CD14-positive monocyte (primary cell): ENCODE measurements around the gene NCOR2. TPM values are rescaled to one million over a fixed set of nuclear protein-coding genes. Genes with fewer than 3 reads are reported as not detected.

Source experiments
- DNase-seq, 3 donors: peaks; one replicate each; pipeline ENCODE4 v3.0.0-alpha.2; 2011 to 2022
- H2AFZ ChIP-seq: 2 replicates; pipeline ENCODE4 v1.6.0; 2012; ENCODE audit warnings: mild to moderate bottlenecking, low read depth, low read length, inconsistent platforms; ENCODE audit not compliant: insufficient read depth, poor library complexity, severe bottlenecking
- H3K27ac ChIP-seq, 2 donors: 1 replicate in 1 of 2; 2 replicates in 1 of 2; pipeline ENCODE4 v1.5.1; 2012 to 2013; ENCODE audit warnings: low read length in 2 of 2, control low read depth in 1 of 2, inconsistent platforms in 1 of 2, low read depth in 1 of 2, mild to moderate bottlenecking in 1 of 2
- H3K27me3 ChIP-seq, 2 donors: one replicate each; pipeline versions ENCODE4 v1.6.0 to v1.6.1; 2011 to 2013; ENCODE audit warnings: low read length in 2 of 2; ENCODE audit not compliant: control insufficient read depth in 2 of 2, insufficient read depth in 2 of 2
- H3K36me3 ChIP-seq, 2 donors: replicated peaks in 1 of 2; 1 replicate in 1 of 2; 2 replicates in 1 of 2; pipeline versions ENCODE4 v1.5.1 to v1.6.1; 2012 to 2013; ENCODE audit warnings: low read length in 2 of 2, control low read depth in 1 of 2, inconsistent platforms in 1 of 2, mild to moderate bottlenecking in 1 of 2; ENCODE audit not compliant: insufficient read depth in 2 of 2, control insufficient read depth in 1 of 2
- H3K4me1 ChIP-seq, 2 donors: 1 replicate in 1 of 2; 2 replicates in 1 of 2; pipeline versions ENCODE4 v1.5.1 to v1.6.1; 2012 to 2013; ENCODE audit warnings: low read length in 2 of 2, control low read depth in 1 of 2, inconsistent platforms in 1 of 2, mild to moderate bottlenecking in 1 of 2, moderate library complexity in 1 of 2; ENCODE audit not compliant: insufficient read depth in 2 of 2, control insufficient read depth in 1 of 2
- H3K4me2 ChIP-seq: replicated peaks from 2 replicates; pipeline ENCODE3; 2012; ENCODE audit warnings: low read length, moderate library complexity, mild to moderate bottlenecking; ENCODE audit not compliant: poor library complexity, severe bottlenecking; ENCODE audit errors: extremely low read depth
- H3K4me3 ChIP-seq, 3 experiments: fragments of 200-600 bp in 1 of 3; sonication (generic) in 1 of 3; replicated peaks in 1 of 3; 1 replicate in 2 of 3; 2 replicates in 1 of 3; pipeline ENCODE4 v1.5.1; 2011 to 2013; ENCODE audit warnings: low read length in 3 of 3, mild to moderate bottlenecking in 3 of 3, control low read depth in 2 of 3, low read depth in 2 of 3, inconsistent platforms in 1 of 3, moderate library complexity in 1 of 3
- H3K79me2 ChIP-seq: 2 replicates; pipeline ENCODE4 v1.6.0; 2012; ENCODE audit warnings: mild to moderate bottlenecking, control low read depth, inconsistent platforms, low read length, moderate library complexity; ENCODE audit not compliant: insufficient read depth
- H3K9ac ChIP-seq: 2 replicates; pipeline ENCODE4 v1.6.0; 2017; ENCODE audit warnings: low read length, mild to moderate bottlenecking; ENCODE audit not compliant: insufficient read depth, poor library complexity, severe bottlenecking
- H3K9me3 ChIP-seq, 2 donors: replicated peaks in 1 of 2; 1 replicate in 1 of 2; 2 replicates in 1 of 2; pipeline versions ENCODE4 v1.5.1 to v1.6.1; 2012 to 2013; ENCODE audit warnings: low read length in 2 of 2, control low read depth in 1 of 2; ENCODE audit not compliant: control insufficient read depth in 1 of 2, insufficient read depth in 1 of 2
- H4K20me1 ChIP-seq: 2 replicates; pipeline ENCODE4 v1.6.0; 2012; ENCODE audit warnings: mild to moderate bottlenecking, low read length, control low read depth, moderate library complexity; ENCODE audit not compliant: insufficient read depth
- H3K27ac Mint-ChIP-seq, 7 donors: one replicate each; pipeline ENCODE4 v1.8.0; 2020; ENCODE audit warnings: mild to moderate bottlenecking in 7 of 7, mixed read lengths in 7 of 7, moderate library complexity in 6 of 7, inconsistent platforms in 2 of 7
- H3K27me3 Mint-ChIP-seq, 3 donors: one replicate each; pipeline ENCODE4 v1.8.0; 2021 to 2022; ENCODE audit warnings: low read depth in 3 of 3, mild to moderate bottlenecking in 3 of 3, mixed read lengths in 3 of 3, moderate library complexity in 3 of 3, inconsistent platforms in 1 of 3
- H3K36me3 Mint-ChIP-seq, 2 donors: one replicate each; pipeline ENCODE4 v1.8.0; 2020; ENCODE audit warnings: mixed read lengths in 2 of 2, inconsistent platforms in 1 of 2, mild to moderate bottlenecking in 1 of 2
- H3K4me1 Mint-ChIP-seq: one replicate; pipeline ENCODE4 v1.8.0; 2020; ENCODE audit warnings: mild to moderate bottlenecking, mixed read lengths
- H3K4me3 Mint-ChIP-seq, 2 donors: one replicate each; pipeline ENCODE4 v1.8.0; 2020; ENCODE audit warnings: mild to moderate bottlenecking in 2 of 2, mixed read lengths in 2 of 2, moderate library complexity in 1 of 2
- H3K9me3 Mint-ChIP-seq, 7 donors: one replicate each; pipeline ENCODE4 v1.8.0; 2020 to 2022; ENCODE audit warnings: mixed read lengths in 7 of 7, mild to moderate bottlenecking in 6 of 7, moderate library complexity in 6 of 7, inconsistent platforms in 2 of 7
- CTCF ChIP-seq: fragments of 200-600 bp; IDR thresholded peaks from one replicate; pipeline ENCODE4 v1.8.0; 2022; ENCODE audit warnings: antibody characterized with exemption, mild to moderate bottlenecking
- WGBS: methylation state at CpG from one replicate; pipeline ENCODE4 v1.1.5; 2013; ENCODE audit warnings: missing lambda C conversion rate; ENCODE audit not compliant: insufficient coverage; 5-methylcytosine and 5-hydroxymethylcytosine counted together
- intact Hi-C, 2 donors: fragments of 100-400 bp; cut with micrococcal nuclease; formaldehyde crosslinking; loops; one replicate each; pipeline versions ENCODE4 v1.15.0 to v1.15.1; 2023
- polyA plus RNA-seq, 3 donors: library from polyadenylated mRNA; depleted of rRNA in 1 of 3; unstranded in 2 of 3; stranded (reverse) in 1 of 3; fragments of 300-500 nt in 2 of 3; fragments of >200 nt in 1 of 3; fragmentation: Illumina TruSeq in 2 of 3; gene quantifications; 1 replicate in 2 of 3; 2 replicates in 1 of 3; pipeline ENCODE4 v1.2.3, GENCODE V29; 2012 to 2021

The NCOR2 gene
- polyA plus RNA-seq, 3 donors, result 4.7 to 46.8 (median 5.5) TPM

GRCh38 chr12:124541322-124541721 is 26.1 kb downstream of the NCOR2 start:
- no peak for DNase-seq
- 78% methylated on average over 1 of the region's 1 CpG for WGBS
- Histone ChIP-seq H3K9ac (no peak overlapping the region), H3K9me3 (no peaks in the 10 kb centered on the region), H3K36me3 (peaks cover 4 to 6% of the 10 kb centered on the region in 2 donors), H3K4me2 (no peak overlapping the region), H2AFZ (no peak overlapping the region), H3K27ac (no peak overlapping the region), H4K20me1 (peaks cover 96% of the 10 kb centered on the region), H3K27me3 (no peaks in the 10 kb centered on the region), H3K79me2 (peaks cover 95% of the 10 kb centered on the region), H3K4me3 (no peak overlapping the region), H3K4me1 (peaks cover 70 to 74% of the 10 kb centered on the region in 2 donors)
- H3K4me1 Mint-ChIP-seq, result peaks cover 76% of the 10 kb centered on the region
- no peak overlapping the region for H3K4me3 Mint-ChIP-seq
- peaks cover 0 to 1% (median 0%) of the 10 kb centered on the region in 3 donors for H3K27me3 Mint-ChIP-seq
- peaks cover 6 to 14% of the 10 kb centered on the region in 2 donors for H3K36me3 Mint-ChIP-seq
- no peak overlapping the region for H3K27ac Mint-ChIP-seq
- TF ChIP-seq CTCF, result no peak
- peaks cover 0 to 2% (median 0%) of the 10 kb centered on the region in 7 donors for H3K9me3 Mint-ChIP-seq
- intact Hi-C loops, result loop anchor here in 1 of 2 donors (10.0 kb wide), 1 partner anchor 77 kb away; no protein-coding TSS in a partner anchor

GRCh38 chr12:124539084-124540041 is 28.0 kb downstream of the NCOR2 start:
- H3K9me3 ChIP-seq, result no peaks in the 10 kb centered on the region
- no peak for DNase-seq
- H3K4me2 ChIP-seq, result peak overlapping the region; percentile 31
- Mint-ChIP-seq H3K27me3 (no peaks in the 10 kb centered on the region), H3K4me3 (peak overlapping the region in 1 of 2 donors; percentile 19), H3K9me3 (peaks cover 0 to 2% (median 0%) of the 10 kb centered on the region in 7 donors), H3K27ac (peak overlapping the region in 6 of 7 donors; percentile 72 to 90 (median 80)), H3K36me3 (peaks cover 17 to 31% of the 10 kb centered on the region in 2 donors), H3K4me1 (peaks cover 57% of the 10 kb centered on the region)
- peaks cover 96% of the 10 kb centered on the region for H4K20me1 ChIP-seq
- intact Hi-C loops, result loop anchor here in 1 of 2 donors (10.0 kb wide), 1 partner anchor 75 kb away; no protein-coding TSS in a partner anchor
- H3K27me3 ChIP-seq, result no peaks in the 10 kb centered on the region
- no peak overlapping the region for H3K9ac ChIP-seq
- peak overlapping the region; percentile 27 to 73 for H3K27ac ChIP-seq
- peaks cover 11 to 25% of the 10 kb centered on the region in 2 donors for H3K36me3 ChIP-seq
- WGBS, result 83% methylated on average over 36 of the region's 37 CpGs
- no peak overlapping the region for H3K4me3 ChIP-seq
- peaks cover 52 to 55% of the 10 kb centered on the region in 2 donors for H3K4me1 ChIP-seq
- TF ChIP-seq CTCF, result no peak
- H2AFZ ChIP-seq, result no peak overlapping the region
- peaks cover 95% of the 10 kb centered on the region for H3K79me2 ChIP-seq
